ENCODE data around the gene NLRC3.

NLRC3 gene

DNA sequence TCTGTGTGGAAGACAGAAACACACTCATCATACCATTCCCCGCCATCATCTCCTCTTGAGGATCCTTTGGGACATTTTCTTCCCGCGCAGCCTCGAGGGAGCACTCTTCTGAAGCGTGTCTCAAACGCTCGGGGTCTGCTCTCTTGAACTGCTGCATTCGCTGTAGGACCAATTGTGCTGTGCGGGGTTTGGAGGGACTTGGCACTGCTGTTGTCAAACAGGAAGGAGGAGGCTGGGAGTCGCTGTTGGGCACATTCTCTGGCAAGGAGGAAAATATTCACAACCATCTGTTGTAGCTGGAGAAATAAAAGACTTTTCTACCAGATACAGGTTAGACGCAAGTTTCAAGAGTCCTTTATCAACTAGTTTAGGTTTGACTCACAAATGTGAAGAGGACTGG lies 29.2 kb upstream of the NLRC3 start:
- TF ChIP-seq CTCF (IDR thresholded peaks at IDR 0.05; ENCODE audit: low read depth, low read length): no peak
- H3K4me3 ChIP-seq (ENCODE audit: low read depth, low read length): no peak overlapping the region

GRCh38 chr16:3602320-3602653 lies 25.1 kb upstream of the NLRC3 start:
- no peak for TF ChIP-seq CTCF (IDR thresholded peaks at IDR 0.05; ENCODE audit: low read depth, low read length)
- H3K4me3 ChIP-seq (ENCODE audit: low read depth, low read length): no peak overlapping the region

DNA sequence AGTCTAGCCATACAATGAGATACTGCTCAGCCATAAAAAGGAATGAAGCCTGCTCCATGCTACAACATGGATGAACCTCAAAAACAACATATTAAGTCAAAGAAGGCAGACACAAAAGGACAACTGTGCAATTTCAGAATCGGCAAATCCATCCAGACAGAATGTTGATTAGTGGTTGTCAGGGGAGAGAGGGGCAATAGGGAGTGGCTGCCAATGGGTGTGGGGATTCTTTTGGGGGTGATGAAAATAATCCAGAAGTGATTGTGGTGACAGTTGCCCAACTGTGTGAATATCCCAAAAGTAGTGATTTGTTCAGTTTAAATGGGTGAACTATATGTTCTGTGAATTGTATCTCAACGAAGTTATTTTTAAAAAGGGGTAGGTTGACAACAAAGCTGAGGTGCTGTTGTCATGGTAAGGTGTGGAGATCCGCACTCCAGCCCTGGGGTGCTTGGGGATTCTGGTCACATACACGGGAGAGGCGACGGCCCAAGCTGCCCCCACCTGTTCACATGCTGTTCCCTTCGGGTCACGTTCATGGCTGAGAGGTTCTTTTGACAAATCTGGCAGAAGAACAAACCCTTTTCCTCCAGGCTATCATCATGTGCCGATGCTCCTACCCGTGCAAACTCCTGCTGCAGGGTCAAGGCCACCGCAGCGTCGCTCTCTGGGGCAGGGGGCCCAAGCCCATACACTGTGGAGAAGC lies 24.6 kb upstream of the NLRC3 start:
- H3K4me3 ChIP-seq (ENCODE audit: low read depth, low read length): no peak overlapping the region
- no peak for TF ChIP-seq CTCF (IDR thresholded peaks at IDR 0.05; ENCODE audit: low read depth, low read length)

GRCh38 chr16:3599922-3600321 lies 22.7 kb upstream of the NLRC3 start:
- H3K4me3 ChIP-seq (ENCODE audit: low read depth, low read length): no peak overlapping the region
- no peak for TF ChIP-seq CTCF (IDR thresholded peaks at IDR 0.05; ENCODE audit: low read depth, low read length)

- no peak for TF ChIP-seq CTCF (IDR thresholded peaks at IDR 0.05; ENCODE audit: low read depth, low read length)
- no peak overlapping the region for H3K4me3 ChIP-seq (ENCODE audit: low read depth, low read length)
These were observed 21.9 kb upstream of the NLRC3 start for GRCh38 chr16:3599121-3599520.

GRCh38 chr16:3598236-3598635 lies 21.0 kb upstream of the NLRC3 start:
- H3K4me3 ChIP-seq (ENCODE audit: low read depth, low read length): no peak overlapping the region
- no peak for TF ChIP-seq CTCF (IDR thresholded peaks at IDR 0.05; ENCODE audit: low read depth, low read length)

GRCh38 chr16:3597676-3598075 lies 20.5 kb upstream of the NLRC3 start:
- TF ChIP-seq CTCF (IDR thresholded peaks at IDR 0.05; ENCODE audit: low read depth, low read length): no peak
- no peak overlapping the region for H3K4me3 ChIP-seq (ENCODE audit: low read depth, low read length)

Data from WI38 (cell line).